ENCODE data around the gene CDH8. TPM values are rescaled to one million over a fixed set of nuclear protein-coding genes. Genes with fewer than 3 reads are reported as not detected.
"Not testable (repeated sequence)": the region's sequence is repeated elsewhere in the genome, so short reads cannot be mapped to it uniquely, and the experiment has no call there.

Gene CDH8
- total and polyA plus RNA-seq, 12 donors: 0.03 to 9.2 (median 0.40) TPM; not detected in 8

DNA sequence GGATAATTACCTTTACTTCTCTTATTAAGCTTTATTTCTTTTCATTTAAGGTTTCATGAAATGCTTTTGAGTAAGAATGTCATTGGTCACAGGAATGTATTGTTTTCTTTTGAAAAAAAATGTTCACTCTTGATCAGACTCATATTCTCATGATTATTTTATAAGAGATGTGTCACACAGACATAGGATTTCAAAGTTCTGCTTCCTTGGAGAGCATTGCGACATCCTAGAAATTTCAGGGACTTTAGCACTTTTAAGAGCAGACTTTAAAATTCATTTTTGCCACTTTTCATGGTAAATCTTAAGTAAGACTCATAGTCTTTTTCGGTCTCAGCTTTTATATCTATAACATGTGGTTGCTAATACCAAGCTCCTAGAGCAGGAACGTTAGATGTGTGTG is 314.7 kb downstream of the CDH8 start:
- Histone ChIP-seq H3K27ac (no peak overlapping the region), H3K36me3 (replicated peaks in 1 of 2) (no peaks in the 10 kb centered on the region), H3K4me3 (no peak overlapping the region), H3K9me3 (replicated peaks in 1 of 3) (no peaks in the 10 kb centered on the region), H3K4me1 (replicated peaks in 1 of 2) (no peaks in the 10 kb centered on the region), H3K27me3 (no peaks in the 10 kb centered on the region)
- 63 to 83% (median 74%) methylated on average over 3 of the region's 3 CpGs for WGBS, 4 donors
- intact Hi-C loops (cut with DNase I): no loop called here
- TF ChIP-seq, protein P1, sequence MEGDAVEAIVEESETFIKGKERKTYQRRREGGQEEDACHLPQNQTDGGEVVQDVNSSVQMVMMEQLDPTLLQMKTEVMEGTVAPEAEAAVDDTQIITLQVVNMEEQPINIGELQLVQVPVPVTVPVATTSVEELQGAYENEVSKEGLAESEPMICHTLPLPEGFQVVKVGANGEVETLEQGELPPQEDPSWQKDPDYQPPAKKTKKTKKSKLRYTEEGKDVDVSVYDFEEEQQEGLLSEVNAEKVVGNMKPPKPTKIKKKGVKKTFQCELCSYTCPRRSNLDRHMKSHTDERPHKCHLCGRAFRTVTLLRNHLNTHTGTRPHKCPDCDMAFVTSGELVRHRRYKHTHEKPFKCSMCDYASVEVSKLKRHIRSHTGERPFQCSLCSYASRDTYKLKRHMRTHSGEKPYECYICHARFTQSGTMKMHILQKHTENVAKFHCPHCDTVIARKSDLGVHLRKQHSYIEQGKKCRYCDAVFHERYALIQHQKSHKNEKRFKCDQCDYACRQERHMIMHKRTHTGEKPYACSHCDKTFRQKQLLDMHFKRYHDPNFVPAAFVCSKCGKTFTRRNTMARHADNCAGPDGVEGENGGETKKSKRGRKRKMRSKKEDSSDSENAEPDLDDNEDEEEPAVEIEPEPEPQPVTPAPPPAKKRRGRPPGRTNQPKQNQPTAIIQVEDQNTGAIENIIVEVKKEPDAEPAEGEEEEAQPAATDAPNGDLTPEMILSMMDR (IDR thresholded peaks at IDR 0.05): no peak
- TF ChIP-seq POLR2A (IDR thresholded peaks at IDR 0.05): no peak
- DNase-seq: no peak

GRCh38 chr16:61715393-61715792 is 320.8 kb downstream of the CDH8 start:
- no peak for TF ChIP-seq POLR2A (IDR thresholded peaks at IDR 0.05)
- TF ChIP-seq, protein P1 (IDR thresholded peaks at IDR 0.05): no peak
- no peaks in the 10 kb centered on the region for H3K9me3 ChIP-seq (replicated peaks in 1 of 3)
- intact Hi-C loops (cut with DNase I): no loop called here

DNA sequence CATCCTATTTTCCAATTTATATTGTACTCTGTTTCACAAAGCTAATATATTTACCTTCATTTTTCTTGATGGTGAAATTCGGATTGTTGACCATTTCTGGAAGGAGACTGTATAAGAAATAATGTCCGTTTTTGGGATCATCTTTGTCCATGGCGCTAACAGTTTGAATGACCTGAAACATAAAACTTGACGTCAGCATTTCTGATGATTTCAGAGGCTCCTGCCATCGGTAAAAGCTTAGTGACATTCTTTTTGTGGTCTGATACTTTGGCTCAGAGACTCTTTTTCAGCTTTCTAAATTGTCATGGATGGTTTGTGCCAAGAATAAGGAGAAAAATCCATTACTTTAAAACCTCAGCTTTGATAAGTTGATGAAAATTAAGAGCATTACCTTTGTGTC is 322.5 kb downstream of the CDH8 start:
- no peak for TF ChIP-seq POLR2A (IDR thresholded peaks at IDR 0.05)
- TF ChIP-seq, protein P1 (IDR thresholded peaks at IDR 0.05): no peak
- H3K4me3 ChIP-seq: no peak overlapping the region
- H3K27me3 ChIP-seq: no peaks in the 10 kb centered on the region
- WGBS, 4 donors: 72 to 87% (median 81%) methylated on average over 5 of the region's 5 CpGs
- no peaks in the 10 kb centered on the region for H3K4me1 ChIP-seq (replicated peaks in 1 of 2)
- intact Hi-C loops (cut with DNase I): no loop called here
- no peaks in the 10 kb centered on the region for H3K9me3 ChIP-seq (replicated peaks in 1 of 3)
- no peaks in the 10 kb centered on the region for H3K36me3 ChIP-seq (replicated peaks in 1 of 2)
- no peak for DNase-seq
- H3K27ac ChIP-seq: no peak overlapping the region

More at GRCh38 chr16:61715393-61715792, 320.8 kb downstream of the CDH8 start:
- no peak overlapping the region for H3K27ac ChIP-seq
- H3K36me3 ChIP-seq (replicated peaks in 1 of 2): no peaks in the 10 kb centered on the region
- no peak for DNase-seq
- H3K4me3 ChIP-seq: no peak overlapping the region
- no peaks in the 10 kb centered on the region for H3K4me1 ChIP-seq (replicated peaks in 1 of 2)
- no peaks in the 10 kb centered on the region for H3K27me3 ChIP-seq

- H3K27ac ChIP-seq; H3K4me1 ChIP-seq (replicated peaks in 1 of 2); H3K9me3 ChIP-seq (replicated peaks in 1 of 3); DNase-seq; H3K27me3 ChIP-seq; intact Hi-C loops (cut with DNase I); H3K36me3 ChIP-seq (replicated peaks in 1 of 2); H3K4me3 ChIP-seq: not testable (repeated sequence)
- 89 to 97% (median 90%) methylated on average over 4 of the region's 4 CpGs for whole genome bisulfite sequencing, 4 donors
Observed at GRCh38 chr16:61699640-61700039, 336.6 kb downstream of the CDH8 start.

- no peaks in the 10 kb centered on the region for H3K27me3 ChIP-seq
- no peaks in the 10 kb centered on the region for H3K4me1 ChIP-seq (replicated peaks in 1 of 2)
- WGBS, 4 donors: 54 to 76% (median 70%) methylated on average over 3 of the region's 3 CpGs
- TF ChIP-seq POLR2A (IDR thresholded peaks at IDR 0.05): no peak
- TF ChIP-seq, protein P1 (IDR thresholded peaks at IDR 0.05): no peak
- no peak for DNase-seq
- H3K27ac ChIP-seq: no peak overlapping the region
- H3K36me3 ChIP-seq (replicated peaks in 1 of 2): no peaks in the 10 kb centered on the region
- peaks cover 0 to 4% (median 0%) of the 10 kb centered on the region in 3 donors for H3K9me3 ChIP-seq (replicated peaks in 1 of 3)
- intact Hi-C loops (cut with DNase I): no loop called here
- no peak overlapping the region for H3K4me3 ChIP-seq
Observed at GRCh38 chr16:61684541-61684940, 351.7 kb downstream of the CDH8 start.
